RWPE1 (cell line): Measurements from ENCODE around the gene AP1G1.

ENCODE experiments used
- CTCF ChIA-PET: fragments of 350-600 bp; sonication (Branson Sonifier 250); formaldehyde crosslinking; extraction: SDS; loops from one replicate; lab custom pipeline; 2021; lab: Yijun Ruan, JAX
- POLR2A ChIA-PET: fragments of 400-600 bp; formaldehyde crosslinking; extraction: SDS; loops from one replicate; lab custom pipeline; 2020; ENCODE audit warnings: antibody characterized with exemption; ENCODE audit not compliant: low non-redundant PET; lab: Yijun Ruan, JAX
- DNase-seq: peaks from one replicate; pipeline ENCODE4 v3.0.0; 2012; ENCODE audit warnings: low spot score
- H3K27ac ChIP-seq: fragments of 450-650 bp; 2 replicates; pipeline ENCODE4 v1.5.1; 2017
- TF ChIP-seq, protein P1 (sequence below): fragments of 450-650 bp; conservative IDR thresholded peaks from 2 replicates; pipeline ENCODE4 v1.5.1; 2017; ENCODE audit warnings: low read depth, mild to moderate bottlenecking

AP1G1 gene

GRCh38 chr16:71769222-71769621 is 39.4 kb downstream of the AP1G1 start:
- ChIA-PET CTCF (no interaction called here), POLR2A (no interaction called here)
- DNase-seq = no peak
- TF ChIP-seq, protein P1, sequence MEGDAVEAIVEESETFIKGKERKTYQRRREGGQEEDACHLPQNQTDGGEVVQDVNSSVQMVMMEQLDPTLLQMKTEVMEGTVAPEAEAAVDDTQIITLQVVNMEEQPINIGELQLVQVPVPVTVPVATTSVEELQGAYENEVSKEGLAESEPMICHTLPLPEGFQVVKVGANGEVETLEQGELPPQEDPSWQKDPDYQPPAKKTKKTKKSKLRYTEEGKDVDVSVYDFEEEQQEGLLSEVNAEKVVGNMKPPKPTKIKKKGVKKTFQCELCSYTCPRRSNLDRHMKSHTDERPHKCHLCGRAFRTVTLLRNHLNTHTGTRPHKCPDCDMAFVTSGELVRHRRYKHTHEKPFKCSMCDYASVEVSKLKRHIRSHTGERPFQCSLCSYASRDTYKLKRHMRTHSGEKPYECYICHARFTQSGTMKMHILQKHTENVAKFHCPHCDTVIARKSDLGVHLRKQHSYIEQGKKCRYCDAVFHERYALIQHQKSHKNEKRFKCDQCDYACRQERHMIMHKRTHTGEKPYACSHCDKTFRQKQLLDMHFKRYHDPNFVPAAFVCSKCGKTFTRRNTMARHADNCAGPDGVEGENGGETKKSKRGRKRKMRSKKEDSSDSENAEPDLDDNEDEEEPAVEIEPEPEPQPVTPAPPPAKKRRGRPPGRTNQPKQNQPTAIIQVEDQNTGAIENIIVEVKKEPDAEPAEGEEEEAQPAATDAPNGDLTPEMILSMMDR = no peak
- H3K27ac ChIP-seq = no peak overlapping the region

DNA sequence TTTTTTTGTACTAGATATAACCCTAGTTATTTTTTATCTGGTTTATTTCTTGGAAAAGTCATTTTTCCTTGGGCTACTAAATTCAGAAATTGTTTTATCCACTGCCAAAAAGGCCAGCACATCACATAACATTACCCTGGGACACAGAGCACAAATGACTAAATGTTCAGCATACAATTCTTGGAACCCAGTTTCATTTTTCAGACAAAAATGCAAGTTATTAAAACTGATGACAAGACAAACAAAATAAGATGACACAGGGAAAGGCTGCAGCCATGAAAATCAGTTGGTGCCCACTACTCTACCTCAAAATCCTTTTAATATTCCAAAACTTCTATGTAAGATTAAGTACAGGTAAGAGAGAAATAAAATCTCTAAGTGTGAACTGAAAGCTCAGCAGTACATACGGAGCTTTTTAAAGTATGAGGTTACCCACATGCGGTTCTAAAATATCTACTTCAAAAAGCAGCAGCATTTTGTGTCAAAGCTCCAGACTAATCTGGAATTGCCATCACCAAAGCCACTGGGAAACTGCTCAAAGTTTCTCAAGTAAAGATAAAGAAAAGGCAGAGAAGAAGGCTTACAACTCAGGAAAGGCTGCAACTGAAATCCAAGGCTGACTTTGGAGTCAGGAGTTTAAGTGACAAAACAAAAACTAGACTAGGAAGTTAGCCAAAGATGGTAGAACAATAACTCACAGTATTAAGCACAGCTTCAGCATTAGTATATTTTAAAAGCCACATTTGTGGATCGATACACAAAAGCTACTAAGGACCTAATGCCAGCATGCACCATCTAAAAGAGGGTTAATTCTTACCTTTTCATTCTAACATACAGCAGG is 41.4 kb downstream of the AP1G1 start:
- ChIA-PET POLR2A (no interaction called here), CTCF (no interaction called here)
- TF ChIP-seq, protein P1 = no peak
- no peak overlapping the region for H3K27ac ChIP-seq
- DNase-seq = no peak

DNA sequence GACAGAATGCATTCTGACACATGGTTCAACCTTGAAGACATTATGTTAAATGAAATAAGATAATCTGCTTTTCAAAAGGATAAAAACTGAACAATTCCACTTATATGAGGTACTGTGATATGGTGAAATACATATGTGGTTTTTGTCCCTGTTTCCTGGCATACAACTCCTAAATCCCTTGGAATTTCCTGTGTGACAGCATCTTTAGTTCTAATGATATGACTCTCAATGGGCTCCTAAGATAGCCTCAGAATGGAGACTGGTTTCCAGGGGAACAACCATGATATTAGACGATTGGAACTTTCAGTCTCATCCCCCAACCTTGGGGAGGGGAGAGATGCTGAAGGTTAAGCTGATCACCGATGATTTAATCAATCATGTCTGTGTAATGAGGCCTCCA is 46.4 kb downstream of the AP1G1 start:
- no peak overlapping the region for H3K27ac ChIP-seq
- TF ChIP-seq, protein P1 = no peak
- DNase-seq = no peak
- ChIA-PET CTCF (interaction anchor here (0.5 kb wide), 1 partner anchor 73 kb away, joined by 3 read pairs; no protein-coding TSS in a partner anchor), POLR2A (no interaction called here)

GRCh38 chr16:71761097-71761496 is 47.5 kb downstream of the AP1G1 start:
- CTCF ChIA-PET = interaction anchor here (0.6 kb wide), 2 partner anchors 24 to 117 kb away, joined by 3 read pairs; no protein-coding TSS in a partner anchor
- DNase-seq = no peak
- no peak overlapping the region for H3K27ac ChIP-seq
- TF ChIP-seq, protein P1 = no peak
- POLR2A ChIA-PET = no interaction called here

DNA sequence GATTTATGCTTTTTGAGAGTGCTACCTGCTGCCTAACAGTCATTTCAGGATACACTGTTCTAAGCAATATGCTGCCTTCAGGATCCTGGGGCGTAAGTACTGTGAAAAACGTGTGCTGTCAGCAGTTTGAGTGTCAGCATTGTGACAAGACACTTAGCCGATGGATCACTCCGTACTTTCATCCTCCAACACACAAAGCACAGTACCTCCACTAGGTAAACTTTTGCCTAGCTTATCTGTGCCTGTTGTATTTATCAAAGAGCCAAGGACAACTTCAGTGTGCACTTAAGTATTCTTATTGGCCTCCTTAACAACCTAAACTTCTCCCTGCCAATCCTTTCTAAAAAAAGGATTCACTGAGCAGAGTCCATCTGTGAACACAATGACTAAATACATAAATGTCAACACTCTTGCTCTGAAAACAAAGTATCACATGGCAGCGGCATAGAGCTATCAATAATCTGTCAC is 50.3 kb downstream of the AP1G1 start:
- CTCF ChIA-PET = no interaction called here
- TF ChIP-seq, protein P1 = no peak

GRCh38 chr16:71754652-71755051 is 54.0 kb downstream of the AP1G1 start:
- TF ChIP-seq, protein P1 = no peak
- ChIA-PET CTCF (interaction anchor here (0.6 to 1.0 kb wide), 2 partner anchors 207 to 944 kb away, joined by 3 read pairs; no protein-coding TSS in a partner anchor), POLR2A (no interaction called here)
- no peak overlapping the region for H3K27ac ChIP-seq
- no peak for DNase-seq

More for the DNA sequence above, 50.3 kb downstream of the AP1G1 start:
- no peak for DNase-seq
- POLR2A ChIA-PET = no interaction called here
- H3K27ac ChIP-seq = no peak overlapping the region
